Thyroid gland (tissue), 4 donors: Measurements from ENCODE around the gene TDG. TPM values are rescaled to one million over a fixed set of nuclear protein-coding genes. Genes with fewer than 3 reads are reported as not detected.

Experiments used
- DNase-seq, 2 donors: peaks; one replicate each; pipeline ENCODE4 v3.0.0-alpha.2; 2019
- H3K27ac ChIP-seq, 3 donors: fragments of 200-600 bp; sonication (generic); 1 replicate in 2 of 3; 2 replicates in 1 of 3; pipeline ENCODE4 v1.5.1; 2016 to 2019; ENCODE audit warnings: mild to moderate bottlenecking in 1 of 3, moderate library complexity in 1 of 3
- H3K27me3 ChIP-seq: fragments of 200-600 bp; sonication (generic); one replicate; pipeline ENCODE4 v1.5.1; 2019
- H3K36me3 ChIP-seq, 2 donors: fragments of 200-600 bp; sonication (generic); one replicate each; pipeline ENCODE4 v1.5.1; 2016 to 2019
- H3K4me1 ChIP-seq, 2 donors: fragments of 200-600 bp; sonication (generic); one replicate each; pipeline ENCODE4 v1.5.1; 2017 to 2019
- H3K4me3 ChIP-seq, 3 donors: fragments of 200-600 bp; sonication (generic); replicated peaks in 1 of 3; 1 replicate in 2 of 3; 2 replicates in 1 of 3; pipeline ENCODE4 v1.5.1; 2016; ENCODE audit warnings: mild to moderate bottlenecking in 1 of 3
- H3K9me3 ChIP-seq: fragments of 200-600 bp; sonication (generic); one replicate; pipeline ENCODE4 v1.5.1; 2017
- CTCF ChIP-seq, 6 experiments: fragments of 200-600 bp in 3 of 6; fragments of 450-650 bp in 3 of 6; sonication (generic) in 3 of 6; IDR thresholded peaks; one replicate each; pipeline ENCODE4 v1.5.1; 2016 to 2019; ENCODE audit warnings: antibody characterized with exemption in 6 of 6, mild to moderate bottlenecking in 2 of 6, inconsistent platforms in 1 of 6, moderate library complexity in 1 of 6
- POLR2A ChIP-seq, 2 donors: fragments of 450-650 bp; IDR thresholded peaks; one replicate each; pipeline ENCODE4 v1.6.1; 2017; ENCODE audit warnings: antibody characterized with exemption in 2 of 2, mild to moderate bottlenecking in 2 of 2, moderate library complexity in 1 of 2
- WGBS, 2 donors: methylation state at CpG; one replicate each; pipeline ENCODE4 v1.1.5; 2017; 5-methylcytosine and 5-hydroxymethylcytosine counted together
- intact Hi-C: fragments of 100-400 bp; cut with DNase I; formaldehyde crosslinking; loops from one replicate; pipeline ENCODE4 v1.15.1; 2023
- total RNA-seq, 4 donors: library from RNA; depleted of rRNA; stranded (reverse); fragments of >200 nt; gene quantifications; one replicate each; pipeline ENCODE4 v1.2.3, GENCODE V29; 2016

TDG gene
- total RNA-seq, 4 donors from 2014 or later: 20.5 to 33.1 (median 28.2) TPM

- Histone ChIP-seq H3K36me3 (no peaks in the 10 kb centered on the region), H3K27ac (no peak overlapping the region), H3K4me3 (no peak overlapping the region), H3K9me3 (no peaks in the 10 kb centered on the region), H3K4me1 (no peaks in the 10 kb centered on the region), H3K27me3 (no peaks in the 10 kb centered on the region)
- DNase-seq: no peak
- intact Hi-C loops: no loop called here
- WGBS, 2 donors: 92 to 95% methylated on average over 4 of the region's 4 CpGs
- TF ChIP-seq POLR2A (IDR thresholded peaks at IDR 0.05) (no peak), CTCF (IDR thresholded peaks at IDR 0.05) (no peak)
These were observed 28.6 kb downstream of the TDG start for GRCh38 chr12:103994235-103994634.

GRCh38 chr12:103996595-103996994, 30.9 kb downstream of the TDG start:
- DNase-seq: no peak

GRCh38 chr12:103997286-103997900, 31.7 kb downstream of the TDG start:
- H3K9me3 ChIP-seq: no peaks in the 10 kb centered on the region
- no peaks in the 10 kb centered on the region for H3K27me3 ChIP-seq
- H3K36me3 ChIP-seq: no peaks in the 10 kb centered on the region
- intact Hi-C loops: no loop called here
- no peak for DNase-seq
- H3K27ac ChIP-seq: no peak overlapping the region
- WGBS, 2 donors: 82 to 84% methylated on average over 16 of the region's 16 CpGs
- no peak for TF ChIP-seq CTCF (IDR thresholded peaks at IDR 0.05)
- H3K4me3 ChIP-seq: no peak overlapping the region
- H3K4me1 ChIP-seq: no peaks in the 10 kb centered on the region

More at GRCh38 chr12:103996595-103996994, 30.9 kb downstream of the TDG start:
- Histone ChIP-seq H3K4me3 (no peak overlapping the region), H3K27ac (no peak overlapping the region), H3K36me3 (no peaks in the 10 kb centered on the region), H3K4me1 (no peaks in the 10 kb centered on the region), H3K27me3 (no peaks in the 10 kb centered on the region), H3K9me3 (no peaks in the 10 kb centered on the region)
- no peak for TF ChIP-seq POLR2A (IDR thresholded peaks at IDR 0.05)
- WGBS, 2 donors: 97 to 98% methylated on average over 5 of the region's 5 CpGs
- intact Hi-C loops: no loop called here

- no peak for DNase-seq
- H3K27me3 ChIP-seq: no peaks in the 10 kb centered on the region
- no peak overlapping the region for H3K27ac ChIP-seq
- no peak overlapping the region for H3K4me3 ChIP-seq
- TF ChIP-seq POLR2A (IDR thresholded peaks at IDR 0.05) (no peak), CTCF (IDR thresholded peaks at IDR 0.05) (no peak)
- no peaks in the 10 kb centered on the region for H3K9me3 ChIP-seq
- WGBS, 2 donors: 87 to 89% methylated on average over 5 of the region's 5 CpGs
- no peaks in the 10 kb centered on the region for H3K4me1 ChIP-seq
- intact Hi-C loops: no loop called here
- H3K36me3 ChIP-seq: no peaks in the 10 kb centered on the region
These were observed 33.3 kb downstream of the TDG start for GRCh38 chr12:103998976-103999375.

GRCh38 chr12:104000807-104001434, 35.2 kb downstream of the TDG start:
- Histone ChIP-seq H3K9me3 (no peaks in the 10 kb centered on the region), H3K27me3 (no peaks in the 10 kb centered on the region), H3K27ac (no peak overlapping the region), H3K4me1 (no peaks in the 10 kb centered on the region), H3K4me3 (no peak overlapping the region), H3K36me3 (no peaks in the 10 kb centered on the region)
- no peak for DNase-seq
- intact Hi-C loops: no loop called here
- WGBS, 2 donors: 83 to 87% methylated on average over 3 of the region's 3 CpGs
- TF ChIP-seq CTCF (IDR thresholded peaks at IDR 0.05): no peak
- no peak for TF ChIP-seq POLR2A (IDR thresholded peaks at IDR 0.05)
